HepG2 (cell line): ENCODE data around the gene KCNMA1.

ENCODE experiments used
- EZH2 ChIP-seq: conservative IDR thresholded peaks from 2 replicates; pipeline ENCODE4 v1.6.1; 2012; ENCODE audit warnings: mild to moderate bottlenecking, low read depth, low read length, moderate library complexity
- MXI1 ChIP-seq: IDR thresholded peaks from 3 replicates; pipeline ENCODE4 v1.6.1; 2012; ENCODE audit warnings: low read depth, low read length, inconsistent platforms, borderline replicate concordance
- PCBP2 ChIP-seq: fragments of 200-400 bp; formaldehyde crosslinking; optimal IDR thresholded peaks from 2 replicates; pipeline ENCODE3; 2018; ENCODE audit warnings: low read length, low read depth; ENCODE audit not compliant: poor library complexity, severe bottlenecking
- POLR2AphosphoS5 ChIP-seq: IDR thresholded peaks from 2 replicates; pipeline ENCODE4 v1.6.1; 2012; ENCODE audit warnings: low read depth, low read length

DNA sequence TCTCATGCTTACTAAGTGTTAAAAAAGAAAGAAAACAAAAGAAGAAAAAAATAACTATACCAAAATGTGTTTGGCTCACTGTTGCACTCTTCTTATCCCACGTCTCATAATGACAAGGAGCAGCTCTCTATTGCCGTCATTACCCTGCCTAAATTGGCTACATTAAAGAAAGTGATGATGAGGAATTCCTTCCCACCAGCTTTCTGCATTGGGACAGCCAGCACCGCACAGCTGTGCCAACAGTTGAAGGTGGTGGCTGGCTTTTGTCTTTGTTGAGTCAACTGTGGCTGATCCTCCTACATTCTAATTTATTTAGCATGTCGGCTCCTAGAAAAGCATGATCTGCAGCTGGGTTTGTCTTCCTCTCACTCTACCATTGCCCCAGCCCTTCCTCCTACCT lies 751.8 kb downstream of the KCNMA1 start:
- TF ChIP-seq POLR2AphosphoS5 (no peak), PCBP2 (no peak), MXI1 (no peak), EZH2 (no peak)
